ENCODE measurements around the gene F10.

DNA sequence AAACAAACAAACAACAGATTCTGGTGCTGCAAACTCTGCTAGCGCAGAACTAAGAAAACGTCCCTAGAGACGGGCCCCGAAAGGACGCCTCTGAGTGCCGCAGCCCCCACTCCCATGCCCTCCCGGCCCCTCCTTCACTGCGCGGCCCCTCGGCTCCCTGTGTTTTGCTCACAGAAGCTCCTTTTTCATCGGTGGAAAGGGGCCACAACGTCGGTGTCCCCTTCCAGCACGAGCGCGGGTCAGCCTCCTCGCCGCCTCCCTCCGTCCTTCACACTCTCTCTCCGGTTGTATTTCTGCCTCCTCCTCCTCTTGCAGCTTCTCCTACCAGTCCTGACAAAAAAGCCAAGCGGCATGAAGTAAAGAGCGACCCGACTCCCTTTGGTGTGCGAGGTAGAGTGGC, 31.8 kb upstream of the F10 start:
- no peak for TF ChIP-seq CTCF (IDR thresholded peaks at IDR 0.05)
- no peak for TF ChIP-seq POLR2A (IDR thresholded peaks at IDR 0.05)
